ENCODE data around the gene NMNAT3.

NMNAT3 gene

GRCh38 chr3:139521144-139521543 lies 156.6 kb downstream of the NMNAT3 start:
- no peak for TF ChIP-seq ZFP30 (CRISPR knock-in tag; IDR thresholded peaks at IDR 0.05)
- ATAC-seq: no peak

GRCh38 chr3:139519998-139520737 lies 157.6 kb downstream of the NMNAT3 start:
- TF ChIP-seq TCF4 (CRISPR knock-in tag; IDR thresholded peaks at IDR 0.05; ENCODE audit: borderline replicate concordance) (no peak), PPARA (CRISPR knock-in tag; IDR thresholded peaks at IDR 0.05; ENCODE audit: borderline replicate concordance) (no peak), ZNF565 (CRISPR knock-in tag; conservative IDR thresholded peaks at IDR 0.05; ENCODE audit: low read depth) (no peak), CREB5 (CRISPR knock-in tag; IDR thresholded peaks at IDR 0.05; ENCODE audit: low read depth) (no peak), ZFP30 (CRISPR knock-in tag; IDR thresholded peaks at IDR 0.05) (no peak), BACH2 (CRISPR knock-in tag; IDR thresholded peaks at IDR 0.05; ENCODE audit: borderline replicate concordance) (no peak), ZC3H10 (CRISPR knock-in tag; IDR thresholded peaks at IDR 0.05) (no peak), RARB (CRISPR knock-in tag; IDR thresholded peaks at IDR 0.05) (no peak), ESRRG (CRISPR knock-in tag; IDR thresholded peaks at IDR 0.05) (no peak), TOX (CRISPR knock-in tag; IDR thresholded peaks at IDR 0.05; ENCODE audit: borderline replicate concordance) (no peak), ZNF8 (CRISPR knock-in tag; IDR thresholded peaks at IDR 0.05) (no peak), ZFP3 (CRISPR knock-in tag; IDR thresholded peaks at IDR 0.05) (no peak), ARNTL (CRISPR knock-in tag; IDR thresholded peaks at IDR 0.05; ENCODE audit: borderline replicate concordance, low read depth) (no peak), POU6F1 (CRISPR knock-in tag; IDR thresholded peaks at IDR 0.05; ENCODE audit: borderline replicate concordance, low read depth) (no peak), GLIS3 (CRISPR knock-in tag; IDR thresholded peaks at IDR 0.05) (no peak), ZNF70 (CRISPR knock-in tag; IDR thresholded peaks at IDR 0.05) (no peak), CSRNP3 (CRISPR knock-in tag; IDR thresholded peaks at IDR 0.05) (no peak), SNAI2 (CRISPR knock-in tag; IDR thresholded peaks at IDR 0.05) (no peak)
- ATAC-seq: no peak; the same call in 2 of the 3 replicates

GRCh38 chr3:139518926-139519842 lies 158.6 kb downstream of the NMNAT3 start:
- ATAC-seq: no peak
- TF ChIP-seq OSR1 (CRISPR knock-in tag; IDR thresholded peaks at IDR 0.05): no peak
- no peak for TF ChIP-seq RARB (CRISPR knock-in tag; IDR thresholded peaks at IDR 0.05)
- no peak for TF ChIP-seq PATZ1 (CRISPR knock-in tag; IDR thresholded peaks at IDR 0.05; ENCODE audit: borderline replicate concordance)
- no peak for TF ChIP-seq BACH2 (CRISPR knock-in tag; IDR thresholded peaks at IDR 0.05; ENCODE audit: borderline replicate concordance)
- no peak for TF ChIP-seq ARNTL (CRISPR knock-in tag; IDR thresholded peaks at IDR 0.05; ENCODE audit: borderline replicate concordance, low read depth)
- TF ChIP-seq GLIS3 (CRISPR knock-in tag; IDR thresholded peaks at IDR 0.05): no peak
- TF ChIP-seq ZFP30 (CRISPR knock-in tag; IDR thresholded peaks at IDR 0.05): no peak
- TF ChIP-seq ZFP3 (CRISPR knock-in tag; IDR thresholded peaks at IDR 0.05): no peak
- no peak for TF ChIP-seq CREB5 (CRISPR knock-in tag; IDR thresholded peaks at IDR 0.05; ENCODE audit: low read depth)
- no peak for TF ChIP-seq ZC3H10 (CRISPR knock-in tag; IDR thresholded peaks at IDR 0.05)
- TF ChIP-seq ZNF8 (CRISPR knock-in tag; IDR thresholded peaks at IDR 0.05): no peak
- TF ChIP-seq ISL1 (CRISPR knock-in tag; IDR thresholded peaks at IDR 0.05): no peak
- no peak for TF ChIP-seq TOX (CRISPR knock-in tag; IDR thresholded peaks at IDR 0.05; ENCODE audit: borderline replicate concordance)
- no peak for TF ChIP-seq TCF4 (CRISPR knock-in tag; IDR thresholded peaks at IDR 0.05; ENCODE audit: borderline replicate concordance)
- no peak for TF ChIP-seq SNAI2 (CRISPR knock-in tag; IDR thresholded peaks at IDR 0.05)

All from SK-N-SH treated with all-trans-retinoic acid at 6 μM for 48 hours (cell line).